ENCODE results near the gene ZNF652. TPM values are rescaled to one million over a fixed set of nuclear protein-coding genes. Genes with fewer than 3 reads are reported as not detected.

ZNF652 gene
- total and polyA plus RNA-seq, 2 experiments from 2014 or later: 36.2 to 54.5 TPM

- TF ChIP-seq ZNF462 (CRISPR knock-in tag; IDR thresholded peaks at IDR 0.05): no peak
Measured at GRCh38 chr17:49344914-49345313, 17.1 kb downstream of the ZNF652 start (continued).

DNA sequence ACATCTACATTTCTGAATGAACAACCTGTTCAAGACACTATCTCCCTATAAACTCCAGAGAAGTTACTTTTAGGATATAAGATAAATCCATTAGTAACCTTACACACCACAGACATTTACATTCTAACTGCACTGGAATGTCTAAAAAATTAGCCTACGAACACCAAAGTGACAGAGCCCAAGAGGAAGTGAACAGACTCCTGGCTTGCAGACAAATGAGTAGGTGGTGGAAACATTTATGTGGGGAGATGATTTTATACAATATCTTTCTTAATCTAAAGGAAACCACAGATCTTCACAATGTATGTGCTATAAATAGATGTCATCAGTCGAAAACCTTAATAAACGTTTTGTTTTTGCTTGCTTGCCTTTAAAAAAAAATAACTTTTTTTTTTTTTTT lies 18.8 kb downstream of the ZNF652 start:
- Histone ChIP-seq H3K4me3 (no peak overlapping the region), H3K27me3 (ENCODE audit: insufficient read depth) (no peaks in the 10 kb centered on the region), H3K4me2 (no peak overlapping the region), H3K79me2 (replicated peaks; ENCODE audit: insufficient read depth) (peaks cover 87% of the 10 kb centered on the region), H2AFZ (no peak overlapping the region), H3K27ac (ENCODE audit: low read depth) (no peak overlapping the region), H4K20me1 (replicated peaks; ENCODE audit: insufficient read depth) (peaks cover 19% of the 10 kb centered on the region), H3K4me1 (ENCODE audit: insufficient read depth) (0 out of 2 replicates have a peak, but pooled peaks cover 3% of the 10 kb centered on the region), H3K36me3 (ENCODE audit: insufficient read depth) (no peaks in the 10 kb centered on the region), H3F3A (replicated peaks; ENCODE audit: low read depth) (no peaks in the 10 kb centered on the region), H3K9me2 (ENCODE audit: insufficient read depth) (no peaks in the 10 kb centered on the region)
- Mint-ChIP-seq H3K4me3 (no peak overlapping the region), H3K4me1 (peaks cover 12% of the 10 kb centered on the region), H3K36me3 (ENCODE audit: low read depth) (peaks cover 2% of the 10 kb centered on the region; the same call in 1 of the 3 replicates), H3K27me3 (ENCODE audit: insufficient read depth, low read depth, poor library complexity) (peaks cover 1% of the 10 kb centered on the region), H3K9me3 (no peaks in the 10 kb centered on the region), H3K27ac (no peak overlapping the region)
- ATAC-seq (no peak), DNase-seq (ENCODE audit: low spot score) (no peak)
- TF ChIP-seq POLR2AphosphoS5 (IDR thresholded peaks at IDR 0.05; ENCODE audit: low read depth) (no peak), NANOG (IDR thresholded peaks at IDR 0.05; ENCODE audit: borderline replicate concordance) (no peak), JUNB (IDR thresholded peaks at IDR 0.05; ENCODE audit: unreplicated experiment) (no peak), CREB1 (CRISPR knock-in tag; IDR thresholded peaks at IDR 0.05; ENCODE audit: low read depth) (no peak), ZNF462 (CRISPR knock-in tag; IDR thresholded peaks at IDR 0.05) (no peak), ZNF114 (CRISPR knock-in tag; IDR thresholded peaks at IDR 0.05) (no peak), EZH2phosphoT487 (IDR thresholded peaks at IDR 0.05; ENCODE audit: unreplicated experiment) (no peak), STAT1 (IDR thresholded peaks at IDR 0.05; ENCODE audit: unreplicated experiment) (no peak), ZNF331 (CRISPR knock-in tag; IDR thresholded peaks at IDR 0.05; ENCODE audit: low read depth) (no peak)

Measured in GM23338 (cell line).